HG03439 (cell line): ENCODE results near the gene PRPH2.
"Not testable (repeated sequence)": the region's sequence is repeated elsewhere in the genome, so short reads cannot be mapped to it uniquely, and the experiment has no call there.

Source experiments
- ATAC-seq: cut with Tn5 transposase; IDR thresholded peaks from one replicate; pipeline ENCODE4 v1.9.1; 2021; ENCODE audit warnings: mild to moderate bottlenecking, moderate library complexity; ENCODE audit not compliant: unreplicated experiment

The PRPH2 gene

GRCh38 chr6:42702200-42702599, 20.2 kb downstream of the PRPH2 start:
- ATAC-seq = no peak

GRCh38 chr6:42698217-42698616, 24.2 kb downstream of the PRPH2 start:
- no peak for ATAC-seq

GRCh38 chr6:42697268-42697655, 25.1 kb downstream of the PRPH2 start:
- ATAC-seq = no peak

- ATAC-seq = no peak
These were observed 25.7 kb downstream of the PRPH2 start for GRCh38 chr6:42696526-42697267.

- ATAC-seq = no peak
These were observed 27.8 kb downstream of the PRPH2 start for GRCh38 chr6:42694586-42694985.

- ATAC-seq = no peak
These were observed 28.6 kb downstream of the PRPH2 start for GRCh38 chr6:42693725-42694323.

- no peak for ATAC-seq
These were observed 30.1 kb downstream of the PRPH2 start for GRCh38 chr6:42692137-42692911.

GRCh38 chr6:42690872-42691271, 31.5 kb downstream of the PRPH2 start:
- ATAC-seq = no peak

GRCh38 chr6:42690151-42690702, 32.2 kb downstream of the PRPH2 start:
- no peak for ATAC-seq

- ATAC-seq = no peak
These were observed 33.0 kb downstream of the PRPH2 start for GRCh38 chr6:42689371-42689770.

GRCh38 chr6:42688281-42688680, 34.1 kb downstream of the PRPH2 start:
- no peak for ATAC-seq

- no peak for ATAC-seq
These were observed 43.0 kb downstream of the PRPH2 start for GRCh38 chr6:42679358-42679757.

GRCh38 chr6:42674780-42675179, 47.6 kb downstream of the PRPH2 start:
- no peak for ATAC-seq

- ATAC-seq = not testable (repeated sequence)
These were observed 48.0 kb downstream of the PRPH2 start for GRCh38 chr6:42674368-42674767.

GRCh38 chr6:42664718-42665117, 57.7 kb downstream of the PRPH2 start:
- ATAC-seq = no peak

GRCh38 chr6:42661540-42662153, 60.8 kb downstream of the PRPH2 start:
- no peak for ATAC-seq

- no peak for ATAC-seq
These were observed 62.6 kb downstream of the PRPH2 start for GRCh38 chr6:42659806-42660205.

GRCh38 chr6:42653851-42654250, 68.5 kb downstream of the PRPH2 start:
- ATAC-seq = no peak

- no peak for ATAC-seq
These were observed 70.2 kb downstream of the PRPH2 start for GRCh38 chr6:42652024-42652746.
